ENCODE results near the gene MARCKSL1. TPM values are rescaled to one million over a fixed set of nuclear protein-coding genes. Genes with fewer than 3 reads are reported as not detected.

The MARCKSL1 gene
- total RNA-seq, 4 donors from 2014 or later = 6.9 to 21.0 (median 11.1) TPM

- WGBS, 2 donors = 40 to 42% methylated on average over 2 of the region's 2 CpGs
- H3K4me3 ChIP-seq (ENCODE audit: low read depth, poor library complexity, severe bottlenecking) = no peak overlapping the region
- peak in 1 of 2 donors; percentile 23 for DNase-seq (ENCODE audit: low spot score in 2 of 2)
- intact Hi-C loops (cut with DNase I; ENCODE audit: low total_unique reads) = no loop called here
- TF ChIP-seq POLR2A (IDR thresholded peaks at IDR 0.05) = no peak
- TF ChIP-seq, protein P1, sequence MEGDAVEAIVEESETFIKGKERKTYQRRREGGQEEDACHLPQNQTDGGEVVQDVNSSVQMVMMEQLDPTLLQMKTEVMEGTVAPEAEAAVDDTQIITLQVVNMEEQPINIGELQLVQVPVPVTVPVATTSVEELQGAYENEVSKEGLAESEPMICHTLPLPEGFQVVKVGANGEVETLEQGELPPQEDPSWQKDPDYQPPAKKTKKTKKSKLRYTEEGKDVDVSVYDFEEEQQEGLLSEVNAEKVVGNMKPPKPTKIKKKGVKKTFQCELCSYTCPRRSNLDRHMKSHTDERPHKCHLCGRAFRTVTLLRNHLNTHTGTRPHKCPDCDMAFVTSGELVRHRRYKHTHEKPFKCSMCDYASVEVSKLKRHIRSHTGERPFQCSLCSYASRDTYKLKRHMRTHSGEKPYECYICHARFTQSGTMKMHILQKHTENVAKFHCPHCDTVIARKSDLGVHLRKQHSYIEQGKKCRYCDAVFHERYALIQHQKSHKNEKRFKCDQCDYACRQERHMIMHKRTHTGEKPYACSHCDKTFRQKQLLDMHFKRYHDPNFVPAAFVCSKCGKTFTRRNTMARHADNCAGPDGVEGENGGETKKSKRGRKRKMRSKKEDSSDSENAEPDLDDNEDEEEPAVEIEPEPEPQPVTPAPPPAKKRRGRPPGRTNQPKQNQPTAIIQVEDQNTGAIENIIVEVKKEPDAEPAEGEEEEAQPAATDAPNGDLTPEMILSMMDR (IDR thresholded peaks at IDR 0.05) = no peak
Observed at GRCh38 chr1:32311709-32312393, 24.2 kb downstream of the MARCKSL1 start.

DNA sequence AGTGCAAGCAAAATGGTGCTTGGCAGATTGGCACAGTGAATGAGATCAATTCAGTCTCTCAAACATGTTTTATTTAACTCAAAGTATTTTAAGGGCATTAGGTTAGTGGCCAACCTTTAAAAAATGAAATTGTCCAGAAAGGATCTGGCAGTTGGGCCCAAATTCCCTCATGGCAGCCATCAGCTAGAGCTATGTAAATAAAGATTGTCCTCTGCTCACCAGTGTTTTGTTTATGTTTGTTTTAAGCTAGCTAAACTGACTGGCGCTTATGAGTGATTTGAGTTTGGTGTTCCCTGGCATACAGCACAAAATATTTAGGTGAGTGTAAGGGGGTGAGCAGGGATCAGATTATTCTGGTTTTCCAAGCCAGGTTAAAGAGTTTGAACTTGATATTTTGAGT lies 26.1 kb downstream of the MARCKSL1 start:
- no peak for DNase-seq (ENCODE audit: low spot score in 2 of 2)
- intact Hi-C loops (cut with DNase I; ENCODE audit: low total_unique reads) = no loop called here
- WGBS, 2 donors = 92 to 97% methylated on average over 1 of the region's 1 CpG
- TF ChIP-seq, protein P1 (IDR thresholded peaks at IDR 0.05) = no peak
- TF ChIP-seq POLR2A (IDR thresholded peaks at IDR 0.05) = no peak
- H3K4me3 ChIP-seq (ENCODE audit: low read depth, poor library complexity, severe bottlenecking) = no peak overlapping the region

DNA sequence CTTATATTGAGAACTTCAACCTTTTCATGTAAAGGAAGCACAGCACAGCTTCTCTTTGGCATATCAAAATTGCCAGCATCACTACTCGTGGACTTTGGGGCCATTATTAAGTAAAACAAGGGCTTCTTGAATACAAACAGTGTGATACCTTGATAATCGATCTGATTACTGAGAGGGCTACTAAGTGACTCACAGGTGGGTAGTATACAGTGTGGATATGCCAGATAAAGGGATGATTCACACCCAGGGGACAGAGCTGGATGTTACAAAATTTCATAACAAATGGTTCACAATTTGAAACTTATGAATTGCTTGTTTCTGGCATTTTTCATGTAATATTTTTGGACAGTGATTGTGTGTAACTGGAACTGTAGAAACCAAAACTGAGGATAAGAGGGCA lies 28.7 kb downstream of the MARCKSL1 start:
- intact Hi-C loops (cut with DNase I; ENCODE audit: low total_unique reads) = no loop called here
- WGBS, 2 donors = 70 to 83% methylated on average over 2 of the region's 2 CpGs
- no peak for DNase-seq (ENCODE audit: low spot score in 2 of 2)
- no peak overlapping the region for H3K4me3 ChIP-seq (ENCODE audit: low read depth, poor library complexity, severe bottlenecking)
- no peak for TF ChIP-seq POLR2A (IDR thresholded peaks at IDR 0.05)
- TF ChIP-seq, protein P1 (IDR thresholded peaks at IDR 0.05) = no peak

GRCh38 chr1:32305310-32305709 lies 30.7 kb downstream of the MARCKSL1 start:
- 95 to 96% methylated on average over 2 of the region's 2 CpGs for WGBS, 2 donors
- DNase-seq (ENCODE audit: low spot score in 2 of 2) = no peak
- intact Hi-C loops (cut with DNase I; ENCODE audit: low total_unique reads) = no loop called here
- no peak overlapping the region for H3K4me3 ChIP-seq (ENCODE audit: low read depth, poor library complexity, severe bottlenecking)
- TF ChIP-seq, protein P1 (IDR thresholded peaks at IDR 0.05) = no peak
- TF ChIP-seq POLR2A (IDR thresholded peaks at IDR 0.05) = no peak

- TF ChIP-seq, protein P1 (IDR thresholded peaks at IDR 0.05) = no peak
- no peak for TF ChIP-seq POLR2A (IDR thresholded peaks at IDR 0.05)
- intact Hi-C loops (cut with DNase I; ENCODE audit: low total_unique reads) = no loop called here
- DNase-seq (ENCODE audit: low spot score in 2 of 2) = no peak
- 89 to 90% methylated on average over 3 of the region's 3 CpGs for WGBS, 2 donors
- no peak overlapping the region for H3K4me3 ChIP-seq (ENCODE audit: low read depth, poor library complexity, severe bottlenecking)
Observed at GRCh38 chr1:32303997-32304622, 31.9 kb downstream of the MARCKSL1 start.

All from lower leg skin (tissue), 4 donors.